ENCODE measurements around the gene NRP2. TPM values are rescaled to one million over a fixed set of nuclear protein-coding genes. Genes with fewer than 3 reads are reported as not detected.

Gene NRP2
- total and polyA plus RNA-seq, 11 donors, result 2.0 to 57.5 (median 4.7) TPM

- no peak for TF ChIP-seq POLR2A (IDR thresholded peaks at IDR 0.05)
- TF ChIP-seq CTCF (IDR thresholded peaks at IDR 0.05), result peak in 1 of 12 donors; percentile 6
- peaks cover 0 to 69% (median 31%) of the 10 kb centered on the region in 12 donors for H3K4me1 ChIP-seq
- peak overlapping the region in 9 of 12 donors; percentile 12 to 93 (median 58) for H3K27ac ChIP-seq
- H3K27me3 ChIP-seq, result peaks cover 0 to 43% (median 7%) of the 10 kb centered on the region in 9 donors
- H3K9me3 ChIP-seq, result no peaks in the 10 kb centered on the region
- DNase-seq, result no peak
- peak in 2 of 4 donors; percentile 35 to 48 for ATAC-seq
- peak overlapping the region; percentile 32 to 79 (median 63) for H3K4me3 ChIP-seq
- intact Hi-C loops (cut with DNase I), result loop anchor here in 9 of 10 donors (5.0 to 10.0 kb wide), 8 partner anchors 72 to 1421 kb away; partner anchors contain the start of gene PARD3B (in 1 of the 9)
- WGBS, 4 donors, result 1 to 6% (median 1%) methylated on average over 27 to 72 of the region's 72 CpGs
- H3K36me3 ChIP-seq, result no peaks in the 10 kb centered on the region
Measured at GRCh38 chr2:205685314-205686055, 3.2 kb downstream of the NRP2 start.

GRCh38 chr2:205686056-205686782, 3.9 kb downstream of the NRP2 start:
- Histone ChIP-seq H3K27ac (peak overlapping the region in 8 of 12 donors; percentile 12 to 93 (median 42)), H3K27me3 (peaks cover 0 to 39% (median 5%) of the 10 kb centered on the region in 9 donors), H3K4me3 (peak overlapping the region; percentile 32 to 79 (median 63)), H3K4me1 (peaks cover 0 to 66% (median 31%) of the 10 kb centered on the region in 12 donors), H3K9me3 (no peaks in the 10 kb centered on the region), H3K36me3 (no peaks in the 10 kb centered on the region)
- no peak for TF ChIP-seq POLR2A (IDR thresholded peaks at IDR 0.05)
- TF ChIP-seq CTCF (IDR thresholded peaks at IDR 0.05), result no peak
- DNase-seq (no peak), ATAC-seq (no peak)
- 6 to 8% (median 7%) methylated on average over 41 to 45 of the region's 45 CpGs for WGBS, 4 donors
- intact Hi-C loops (cut with DNase I), result loop anchor here in 9 of 10 donors (5.0 to 10.0 kb wide), 8 partner anchors 71 to 1421 kb away; partner anchors contain the start of gene PARD3B (in 1 of the 9)

- DNase-seq (no peak), ATAC-seq (no peak)
- intact Hi-C loops (cut with DNase I), result loop anchor here in 9 of 10 donors (5.0 to 10.0 kb wide), 8 partner anchors 70 to 1422 kb away; partner anchors contain the start of gene PARD3B (in 1 of the 9)
- peaks cover 0 to 58% (median 26%) of the 10 kb centered on the region in 12 donors for H3K4me1 ChIP-seq
- H3K27me3 ChIP-seq, result peaks cover 0 to 31% (median 4%) of the 10 kb centered on the region in 9 donors
- no peak for TF ChIP-seq POLR2A (IDR thresholded peaks at IDR 0.05)
- TF ChIP-seq CTCF (IDR thresholded peaks at IDR 0.05), result peak in 2 of 12 donors; percentile 14 to 20
- H3K9me3 ChIP-seq, result no peaks in the 10 kb centered on the region
- H3K27ac ChIP-seq, result peak overlapping the region in 3 of 12 donors; percentile 76 to 93 (median 82)
- no peaks in the 10 kb centered on the region for H3K36me3 ChIP-seq
- H3K4me3 ChIP-seq, result peak overlapping the region; percentile 32 to 79 (median 63)
- 56 to 70% (median 58%) methylated on average over 28 of the region's 28 CpGs for WGBS, 4 donors
Measured at GRCh38 chr2:205686783-205687640, 4.7 kb downstream of the NRP2 start.
